ENCODE measurements around the gene SBNO2. TPM values are rescaled to one million over a fixed set of nuclear protein-coding genes. Genes with fewer than 3 reads are reported as not detected.

Gene SBNO2, protein sequence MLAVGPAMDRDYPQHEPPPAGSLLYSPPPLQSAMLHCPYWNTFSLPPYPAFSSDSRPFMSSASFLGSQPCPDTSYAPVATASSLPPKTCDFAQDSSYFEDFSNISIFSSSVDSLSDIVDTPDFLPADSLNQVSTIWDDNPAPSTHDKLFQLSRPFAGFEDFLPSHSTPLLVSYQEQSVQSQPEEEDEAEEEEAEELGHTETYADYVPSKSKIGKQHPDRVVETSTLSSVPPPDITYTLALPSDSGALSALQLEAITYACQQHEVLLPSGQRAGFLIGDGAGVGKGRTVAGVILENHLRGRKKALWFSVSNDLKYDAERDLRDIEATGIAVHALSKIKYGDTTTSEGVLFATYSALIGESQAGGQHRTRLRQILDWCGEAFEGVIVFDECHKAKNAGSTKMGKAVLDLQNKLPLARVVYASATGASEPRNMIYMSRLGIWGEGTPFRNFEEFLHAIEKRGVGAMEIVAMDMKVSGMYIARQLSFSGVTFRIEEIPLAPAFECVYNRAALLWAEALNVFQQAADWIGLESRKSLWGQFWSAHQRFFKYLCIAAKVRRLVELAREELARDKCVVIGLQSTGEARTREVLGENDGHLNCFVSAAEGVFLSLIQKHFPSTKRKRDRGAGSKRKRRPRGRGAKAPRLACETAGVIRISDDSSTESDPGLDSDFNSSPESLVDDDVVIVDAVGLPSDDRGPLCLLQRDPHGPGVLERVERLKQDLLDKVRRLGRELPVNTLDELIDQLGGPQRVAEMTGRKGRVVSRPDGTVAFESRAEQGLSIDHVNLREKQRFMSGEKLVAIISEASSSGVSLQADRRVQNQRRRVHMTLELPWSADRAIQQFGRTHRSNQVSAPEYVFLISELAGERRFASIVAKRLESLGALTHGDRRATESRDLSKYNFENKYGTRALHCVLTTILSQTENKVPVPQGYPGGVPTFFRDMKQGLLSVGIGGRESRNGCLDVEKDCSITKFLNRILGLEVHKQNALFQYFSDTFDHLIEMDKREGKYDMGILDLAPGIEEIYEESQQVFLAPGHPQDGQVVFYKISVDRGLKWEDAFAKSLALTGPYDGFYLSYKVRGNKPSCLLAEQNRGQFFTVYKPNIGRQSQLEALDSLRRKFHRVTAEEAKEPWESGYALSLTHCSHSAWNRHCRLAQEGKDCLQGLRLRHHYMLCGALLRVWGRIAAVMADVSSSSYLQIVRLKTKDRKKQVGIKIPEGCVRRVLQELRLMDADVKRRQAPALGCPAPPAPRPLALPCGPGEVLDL (N-terminal part only)
- 100 to 1,000 TPM in 1 of 2 donors, 10 to 100 TPM in 1; 45.6 to 128 TPM for total RNA-seq
- polyA plus RNA-seq = 100 to 1,000 TPM in 1 of 2 donors, 10 to 100 TPM in 1; 63.3 to 155 TPM
- long read RNA-seq, donor 1 = 0 reads
- long read RNA-seq, donor 2, partial matches to known transcripts = 7 of 7 reads
- long read RNA-seq, donor 2, other reads (novel, unspliced or antisense) = 0 of 7 reads
- long read RNA-seq, donor 3, partial matches to known transcripts = 12 of 12 reads
- long read RNA-seq, donor 3, other reads (novel, unspliced or antisense) = 0 of 12 reads
- long read RNA-seq, donor 4, partial matches to known transcripts = 181 of 181 reads
- long read RNA-seq, donor 4, other reads (novel, unspliced or antisense) = 0 of 181 reads
- long read RNA-seq, donor 5, full-length matches to known transcripts = 2 of 2 reads
- long read RNA-seq, donor 5, partial matches to known transcripts = 0 of 2 reads
- long read RNA-seq, donor 5, other reads (novel, unspliced or antisense) = 0 of 2 reads

DNA sequence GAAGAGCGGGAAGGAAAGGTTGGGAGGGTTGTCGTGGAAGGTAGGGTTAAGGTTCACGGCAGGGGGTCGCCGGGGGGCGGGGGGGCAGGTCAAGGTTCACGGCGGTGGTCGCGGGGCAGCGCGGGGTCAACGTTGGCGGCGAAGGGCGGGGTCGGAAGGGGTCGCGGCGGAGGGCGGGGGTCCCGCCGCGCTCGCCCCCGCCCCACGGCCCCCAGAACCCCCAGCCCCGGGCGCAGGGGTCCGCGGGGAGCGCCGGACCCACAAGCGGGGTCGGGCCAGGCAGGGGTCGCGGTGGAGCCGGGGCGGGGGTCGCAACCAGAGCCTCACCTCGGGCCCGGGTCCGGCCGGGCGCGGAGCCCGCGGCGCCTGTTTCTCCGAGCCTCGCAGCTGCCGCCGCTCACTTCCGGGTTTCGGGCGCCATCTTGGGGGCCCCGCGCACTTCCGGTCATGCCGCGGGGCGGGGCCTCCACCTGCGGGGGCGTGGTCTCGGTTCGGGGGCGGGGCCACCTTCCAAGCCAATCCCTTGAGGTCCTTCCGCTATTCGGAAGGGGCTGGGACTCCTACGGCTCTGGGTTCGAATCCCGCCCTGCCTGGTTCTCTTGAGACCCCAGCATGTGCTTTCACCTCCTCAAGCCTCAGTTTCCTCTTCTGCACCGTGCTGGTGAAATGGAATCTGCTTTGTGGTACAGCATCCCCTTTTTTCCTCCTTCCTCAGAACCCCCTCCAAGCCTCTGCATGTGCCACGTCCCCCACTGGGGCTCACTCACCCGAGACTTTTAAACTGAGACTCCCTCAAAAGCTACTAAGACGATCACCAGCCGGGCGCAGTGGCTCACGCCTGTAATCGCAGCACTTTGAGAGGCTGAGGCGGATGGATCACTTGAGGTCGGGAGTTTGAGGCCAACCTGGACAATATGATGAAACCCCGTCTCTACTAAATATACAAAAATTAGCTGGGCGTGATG is at the start of gene SBNO2:
SBNO2 (minus strand) TSS at position 424 of the 965 bp plus-strand sequence. CDS start 19,992 bp downstream, outside the sequence.
- Histone ChIP-seq H3K4me3 (peak within 1 kb of the TSS; percentile 79), H3K36me3 (ENCODE audit: control insufficient read depth in 4 of 4, insufficient read depth in 4 of 4, low read length in 4 of 4) (peaks cover 0 to 2% (median 0%) of the 10 kb centered on the region in 4 donors), H3K4me1 (ENCODE audit: control insufficient read depth in 5 of 5, insufficient read depth in 5 of 5, low read length in 5 of 5) (peaks cover 0 to 36% (median 28%) of the 10 kb centered on the region in 5 donors), H3K27ac (ENCODE audit: low read depth in 1 of 2, low read length in 1 of 2) (peak within 1 kb of the TSS; percentile 75 to 96), H3K27me3 (ENCODE audit: control insufficient read depth in 3 of 3, insufficient read depth in 3 of 3, low read length in 2 of 3) (no peaks in the 10 kb centered on the region), H3K9ac (ENCODE audit: insufficient read depth in 1 of 2, low read length in 2 of 2) (no peak within 1 kb of the TSS), H3K9me3 (ENCODE audit: control insufficient read depth in 4 of 4, insufficient read depth in 3 of 4, low read length in 3 of 4) (no peaks in the 10 kb centered on the region)
- ATAC-seq (ENCODE audit: insufficient read depth, low FRiP score) (peak; percentile 68), DNase-seq (peak; percentile 83 to 90 (median 86))
- WGBS, 2 donors = 14 to 19% methylated on average over 60 to 83 of the region's 84 CpGs
- TF ChIP-seq, protein P1, sequence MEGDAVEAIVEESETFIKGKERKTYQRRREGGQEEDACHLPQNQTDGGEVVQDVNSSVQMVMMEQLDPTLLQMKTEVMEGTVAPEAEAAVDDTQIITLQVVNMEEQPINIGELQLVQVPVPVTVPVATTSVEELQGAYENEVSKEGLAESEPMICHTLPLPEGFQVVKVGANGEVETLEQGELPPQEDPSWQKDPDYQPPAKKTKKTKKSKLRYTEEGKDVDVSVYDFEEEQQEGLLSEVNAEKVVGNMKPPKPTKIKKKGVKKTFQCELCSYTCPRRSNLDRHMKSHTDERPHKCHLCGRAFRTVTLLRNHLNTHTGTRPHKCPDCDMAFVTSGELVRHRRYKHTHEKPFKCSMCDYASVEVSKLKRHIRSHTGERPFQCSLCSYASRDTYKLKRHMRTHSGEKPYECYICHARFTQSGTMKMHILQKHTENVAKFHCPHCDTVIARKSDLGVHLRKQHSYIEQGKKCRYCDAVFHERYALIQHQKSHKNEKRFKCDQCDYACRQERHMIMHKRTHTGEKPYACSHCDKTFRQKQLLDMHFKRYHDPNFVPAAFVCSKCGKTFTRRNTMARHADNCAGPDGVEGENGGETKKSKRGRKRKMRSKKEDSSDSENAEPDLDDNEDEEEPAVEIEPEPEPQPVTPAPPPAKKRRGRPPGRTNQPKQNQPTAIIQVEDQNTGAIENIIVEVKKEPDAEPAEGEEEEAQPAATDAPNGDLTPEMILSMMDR (IDR thresholded peaks at IDR 0.05; ENCODE audit: control extremely low read depth, extremely low read depth) = no peak

- Histone ChIP-seq H3K27me3 (ENCODE audit: control insufficient read depth in 3 of 3, insufficient read depth in 3 of 3, low read length in 2 of 3) (no peaks in the 10 kb centered on the region), H3K9ac (ENCODE audit: insufficient read depth in 1 of 2, low read length in 2 of 2) (no peak overlapping the region), H3K4me3 (no peak overlapping the region), H3K4me1 (ENCODE audit: control insufficient read depth in 5 of 5, insufficient read depth in 5 of 5, low read length in 5 of 5) (peaks cover 0 to 6% (median 0%) of the 10 kb centered on the region in 5 donors), H3K9me3 (ENCODE audit: control insufficient read depth in 4 of 4, insufficient read depth in 3 of 4, low read length in 3 of 4) (no peaks in the 10 kb centered on the region), H3K27ac (ENCODE audit: low read depth in 1 of 2, low read length in 1 of 2) (no peak overlapping the region), H3K36me3 (ENCODE audit: control insufficient read depth in 4 of 4, insufficient read depth in 4 of 4, low read length in 4 of 4) (peaks cover 0 to 71% (median 10%) of the 10 kb centered on the region in 4 donors)
- ATAC-seq (ENCODE audit: insufficient read depth, low FRiP score) (no peak), DNase-seq (peak in 1 of 3 donors; percentile 15)
- 85 to 88% methylated on average over 48 of the region's 48 CpGs for WGBS, 2 donors
- TF ChIP-seq, protein P1 (IDR thresholded peaks at IDR 0.05; ENCODE audit: control extremely low read depth, extremely low read depth) = no peak
Observed at GRCh38 chr19:1223018-1223855, 49.2 kb upstream of the SBNO2 start.
